ENCODE results near the gene PSD2.

- TF ChIP-seq POLR2A (IDR thresholded peaks at IDR 0.05; ENCODE audit: extremely low read depth, insufficient read length) = no peak
- TF ChIP-seq, protein P1, sequence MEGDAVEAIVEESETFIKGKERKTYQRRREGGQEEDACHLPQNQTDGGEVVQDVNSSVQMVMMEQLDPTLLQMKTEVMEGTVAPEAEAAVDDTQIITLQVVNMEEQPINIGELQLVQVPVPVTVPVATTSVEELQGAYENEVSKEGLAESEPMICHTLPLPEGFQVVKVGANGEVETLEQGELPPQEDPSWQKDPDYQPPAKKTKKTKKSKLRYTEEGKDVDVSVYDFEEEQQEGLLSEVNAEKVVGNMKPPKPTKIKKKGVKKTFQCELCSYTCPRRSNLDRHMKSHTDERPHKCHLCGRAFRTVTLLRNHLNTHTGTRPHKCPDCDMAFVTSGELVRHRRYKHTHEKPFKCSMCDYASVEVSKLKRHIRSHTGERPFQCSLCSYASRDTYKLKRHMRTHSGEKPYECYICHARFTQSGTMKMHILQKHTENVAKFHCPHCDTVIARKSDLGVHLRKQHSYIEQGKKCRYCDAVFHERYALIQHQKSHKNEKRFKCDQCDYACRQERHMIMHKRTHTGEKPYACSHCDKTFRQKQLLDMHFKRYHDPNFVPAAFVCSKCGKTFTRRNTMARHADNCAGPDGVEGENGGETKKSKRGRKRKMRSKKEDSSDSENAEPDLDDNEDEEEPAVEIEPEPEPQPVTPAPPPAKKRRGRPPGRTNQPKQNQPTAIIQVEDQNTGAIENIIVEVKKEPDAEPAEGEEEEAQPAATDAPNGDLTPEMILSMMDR (IDR thresholded peaks at IDR 0.05; ENCODE audit: low read depth, low read length) = no peak
These were observed 11.1 kb upstream of the PSD2 start for GRCh38 chr5:139784488-139784887.

Measured in NB4 (cell line).